Endometrial microvascular endothelial cells (primary cell): ENCODE measurements around the gene RGS5. TPM values are rescaled to one million over a fixed set of nuclear protein-coding genes. Genes with fewer than 3 reads are reported as not detected.

Experiments used
- in situ Hi-C: cut with HindIII; loops from 2 replicates; pipeline ENCODE4 v1.10.0; 2017; ENCODE audit warnings: low sequenced_read_pairs, low pct_unique_long_range_greater_than_20kb; ENCODE audit errors: inconsistent ontology term
- total RNA-seq: library from RNA; depleted of rRNA; stranded (reverse); fragments of >200 nt; gene quantifications from one replicate; pipeline ENCODE4 v1.2.3, GENCODE V29; 2015; ENCODE audit errors: inconsistent ontology term

RGS5 gene
- total RNA-seq, 1 donor from 2014 or later, result 8.0 TPM

GRCh38 chr1:163162381-163162914 is 40.3 kb downstream of the RGS5 start:
- in situ Hi-C loops, result no loop called here

GRCh38 chr1:163161841-163162240 is 40.9 kb downstream of the RGS5 start:
- in situ Hi-C loops, result no loop called here

- in situ Hi-C loops, result no loop called here
These were observed 41.4 kb downstream of the RGS5 start for GRCh38 chr1:163161337-163161736.

- in situ Hi-C loops, result no loop called here
These were observed 47.1 kb downstream of the RGS5 start for GRCh38 chr1:163155606-163156005.

DNA sequence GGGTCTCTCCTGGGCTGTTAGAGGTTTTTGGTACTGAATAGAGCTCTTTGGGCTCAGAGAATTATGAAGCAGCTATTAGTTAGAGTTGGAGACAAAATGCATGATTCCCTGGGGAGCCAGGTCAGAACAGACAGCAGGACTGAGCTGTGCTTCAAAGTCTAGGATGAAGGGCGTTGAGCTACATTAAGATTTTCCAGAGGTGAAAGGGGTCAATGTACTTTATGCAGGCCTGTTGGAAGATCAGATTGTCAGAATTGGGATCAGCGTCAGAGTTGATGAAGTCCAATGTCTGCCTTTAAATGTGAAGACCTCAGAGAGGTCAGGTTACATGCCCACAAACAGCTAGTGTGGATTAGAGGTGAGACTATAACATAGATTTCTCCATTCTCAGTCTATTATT is 53.8 kb downstream of the RGS5 start:
- in situ Hi-C loops, result no loop called here

GRCh38 chr1:163147019-163147418 is 55.7 kb downstream of the RGS5 start:
- in situ Hi-C loops, result no loop called here

DNA sequence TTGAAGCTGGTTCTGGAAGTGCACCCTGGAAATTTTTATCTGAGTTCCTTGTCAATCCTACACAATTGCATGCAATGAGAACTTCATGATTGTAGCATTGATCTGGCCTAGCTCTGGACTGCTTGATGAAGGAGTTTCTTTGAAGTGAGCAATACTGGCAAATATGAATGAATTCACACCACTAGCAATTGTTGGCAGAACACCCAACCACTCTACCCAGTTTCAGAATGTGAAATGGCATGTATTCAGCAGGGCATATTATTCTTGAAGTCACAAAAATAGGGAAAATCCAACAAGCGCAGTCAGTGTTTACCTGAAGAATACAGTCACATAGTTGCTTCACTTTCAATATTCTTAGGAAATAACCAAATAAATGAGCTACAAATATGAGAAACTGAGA is 57.3 kb downstream of the RGS5 start:
- in situ Hi-C loops, result no loop called here

- in situ Hi-C loops, result no loop called here
These were observed 58.3 kb downstream of the RGS5 start for GRCh38 chr1:163144418-163144817.

GRCh38 chr1:163142152-163142551 is 60.6 kb downstream of the RGS5 start:
- in situ Hi-C loops, result no loop called here

DNA sequence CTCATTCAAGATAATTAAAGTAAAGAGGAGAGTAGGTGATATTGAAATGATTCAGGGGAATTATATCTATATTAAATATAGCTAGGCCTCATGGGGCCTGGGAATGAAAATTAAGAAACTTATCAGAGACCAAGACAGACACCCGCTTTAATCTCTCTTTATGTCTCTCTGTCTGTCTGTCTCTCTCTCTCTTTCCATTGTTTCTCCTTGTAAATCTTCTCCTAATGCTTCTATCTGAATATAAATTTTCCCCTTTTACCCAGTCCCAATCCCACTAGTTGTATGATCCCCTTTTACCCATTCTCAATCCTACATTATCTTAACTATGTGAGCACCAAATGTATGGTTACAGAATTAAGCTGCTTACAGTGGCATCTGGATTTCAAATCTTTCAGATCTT is 61.2 kb downstream of the RGS5 start:
- in situ Hi-C loops, result no loop called here

DNA sequence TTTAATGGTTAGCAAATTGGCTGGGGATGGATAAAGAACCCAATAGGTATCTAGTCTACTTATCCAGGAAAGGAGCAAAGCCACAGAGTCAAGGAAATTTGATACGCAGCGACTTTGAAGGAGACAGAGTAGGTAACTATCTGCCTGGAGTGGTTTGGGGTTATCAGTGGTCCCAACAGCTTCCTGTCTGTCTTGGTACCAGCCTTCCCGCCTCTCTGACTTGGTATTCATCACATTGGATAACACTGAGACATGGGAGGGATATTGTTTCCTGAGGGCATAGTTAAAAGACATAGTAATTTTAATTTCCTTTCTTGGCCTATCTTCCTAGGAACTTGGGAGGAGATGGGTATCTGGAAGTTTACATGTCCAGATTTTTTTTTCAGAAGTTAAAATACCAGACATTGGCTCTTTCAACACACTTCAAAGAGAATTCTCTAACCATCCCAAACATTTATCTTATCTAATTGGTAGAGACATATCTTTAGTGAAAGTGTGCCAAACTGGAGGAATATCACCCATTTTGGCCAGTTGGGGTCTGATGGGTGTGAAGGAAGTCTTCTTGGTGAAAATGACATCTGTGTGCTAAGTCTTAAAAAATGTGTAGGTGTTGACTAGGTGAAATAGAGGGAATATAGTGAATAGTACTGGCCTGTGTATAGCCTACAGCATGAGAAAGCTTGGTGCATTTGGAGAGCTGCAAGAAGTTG is 65.0 kb downstream of the RGS5 start:
- in situ Hi-C loops, result no loop called here

- in situ Hi-C loops, result no loop called here
These were observed 70.7 kb downstream of the RGS5 start for GRCh38 chr1:163131981-163132380.

DNA sequence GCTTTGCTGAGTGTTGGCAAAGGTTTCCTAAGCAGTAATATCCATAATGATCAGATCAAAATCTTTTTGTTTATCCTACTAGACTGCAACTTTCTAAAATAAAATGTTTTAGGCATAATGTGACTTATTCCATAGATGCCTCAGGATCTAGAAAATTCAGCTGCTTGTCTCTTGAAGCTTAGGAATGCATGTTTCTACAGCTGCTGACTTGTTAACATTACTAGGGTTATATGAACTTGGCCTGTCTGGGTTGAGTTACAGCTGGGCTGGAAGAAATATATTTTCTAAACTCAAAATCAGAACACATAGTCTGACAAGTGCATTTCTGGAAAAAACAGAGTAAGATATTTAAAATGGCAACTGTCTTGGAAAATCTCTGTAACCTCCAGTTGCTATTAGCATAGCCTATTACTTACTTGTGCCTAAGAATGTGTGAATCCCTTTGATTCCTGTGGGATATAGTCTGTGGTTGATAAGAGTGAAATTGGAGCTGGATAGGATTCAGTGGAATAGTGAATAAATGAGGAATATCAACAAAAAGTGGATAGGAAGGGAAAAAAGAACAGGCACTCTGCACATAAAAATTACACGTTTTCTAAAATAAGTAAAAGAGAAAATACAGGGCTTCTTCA is 72.4 kb downstream of the RGS5 start:
- in situ Hi-C loops, result no loop called here

DNA sequence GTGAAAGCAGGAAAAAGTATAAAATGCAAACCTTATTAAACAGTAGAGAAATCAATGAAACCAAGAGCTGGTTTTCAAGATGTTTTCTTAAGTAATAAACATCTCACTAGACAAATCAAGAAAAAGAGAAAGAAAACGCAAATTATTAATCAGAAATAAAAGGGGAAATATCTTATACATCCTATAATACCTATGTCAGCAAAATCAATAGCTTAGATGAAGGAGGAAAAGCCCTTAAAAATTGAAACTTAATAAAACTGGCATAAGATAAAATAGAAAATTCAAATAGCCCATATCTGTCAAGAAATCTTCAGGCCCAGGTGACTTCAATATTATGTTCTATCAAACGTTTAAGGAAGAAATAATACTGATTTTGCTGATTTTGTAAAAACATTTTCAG is 74.4 kb downstream of the RGS5 start:
- in situ Hi-C loops, result no loop called here

GRCh38 chr1:163124812-163125211 is 77.9 kb downstream of the RGS5 start:
- in situ Hi-C loops, result no loop called here

DNA sequence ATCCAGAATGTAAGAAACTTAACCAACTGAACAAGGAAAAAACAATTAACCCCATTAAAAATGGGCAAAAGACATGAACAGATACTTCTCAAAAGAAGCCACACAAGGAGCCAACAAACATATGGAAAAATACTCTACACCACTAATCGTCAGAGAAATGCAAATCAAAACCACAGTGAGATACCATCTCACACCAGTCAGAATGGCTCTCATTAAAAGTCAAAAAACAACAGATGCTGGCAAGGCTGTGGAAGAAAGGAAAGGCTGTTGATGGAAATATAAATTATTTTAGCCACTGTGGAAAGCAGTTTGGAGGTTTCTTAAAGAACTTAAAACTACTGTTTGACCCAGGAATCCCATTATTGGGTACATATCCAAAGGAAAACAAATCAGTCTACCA is 82.3 kb downstream of the RGS5 start:
- in situ Hi-C loops, result no loop called here

GRCh38 chr1:163119707-163120106 is 83.0 kb downstream of the RGS5 start:
- in situ Hi-C loops, result no loop called here

- in situ Hi-C loops, result no loop called here
These were observed 86.8 kb downstream of the RGS5 start for GRCh38 chr1:163115887-163116286.

DNA sequence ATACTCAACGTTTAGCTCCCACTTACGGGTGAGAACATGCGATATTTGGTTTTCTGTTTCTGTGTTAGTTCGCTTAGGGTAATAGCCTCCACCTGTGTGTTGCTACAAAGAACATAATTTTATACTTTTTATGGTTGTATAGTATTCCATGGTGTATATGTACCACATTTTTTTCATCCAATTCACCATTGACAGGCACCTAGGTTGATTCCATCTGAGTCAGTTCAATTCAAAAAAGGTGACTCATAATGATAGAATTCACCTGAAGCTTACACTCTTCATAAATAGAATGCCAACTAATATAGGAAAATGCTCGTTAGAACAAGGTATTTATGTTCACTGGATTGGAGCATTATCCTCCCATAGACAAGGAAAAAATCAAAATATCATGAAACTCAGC is 95.1 kb downstream of the RGS5 start:
- in situ Hi-C loops, result no loop called here

DNA sequence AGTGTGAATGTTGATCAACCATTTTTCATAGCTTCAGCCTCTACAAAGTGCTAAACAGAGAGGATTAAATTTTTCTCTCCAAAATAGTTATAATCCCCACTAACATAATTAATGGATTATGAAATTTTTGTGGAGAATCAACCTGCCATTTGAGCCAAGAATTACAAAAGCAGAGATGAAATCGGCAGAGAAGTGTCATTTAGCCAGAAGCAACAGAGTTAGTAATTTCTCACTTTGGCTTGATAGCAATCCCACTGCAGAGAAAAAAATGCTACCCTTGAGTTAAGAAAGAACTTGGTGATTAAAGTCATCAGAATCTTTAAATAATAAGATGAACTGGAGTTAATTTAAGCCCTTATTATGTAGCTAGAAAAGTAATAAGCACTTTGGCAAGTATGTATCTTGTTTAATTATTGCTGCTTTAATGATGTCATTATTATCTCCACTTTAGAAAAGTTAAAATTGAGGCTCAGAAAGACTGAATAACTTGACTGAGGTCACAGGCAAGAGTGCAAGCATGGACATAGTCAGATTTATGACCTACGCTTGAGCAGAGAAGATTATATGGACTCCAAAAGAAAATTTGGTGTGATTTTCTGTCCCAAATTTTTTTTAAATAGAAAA is 96.2 kb downstream of the RGS5 start:
- in situ Hi-C loops, result no loop called here
